Muscle layer of duodenum (tissue), 2 donors: Measurements from ENCODE around the gene ATF7.

ENCODE experiments used
- H3K27ac ChIP-seq: one replicate; pipeline ENCODE4 v1.7.0; 2013; ENCODE audit warnings: mild to moderate bottlenecking, low read length
- H3K27me3 ChIP-seq: one replicate; pipeline ENCODE4 v1.7.0; 2013; ENCODE audit warnings: low read depth, mild to moderate bottlenecking, control low read depth, low read length
- H3K36me3 ChIP-seq, 2 donors: one replicate each; pipeline ENCODE4 v1.7.0; 2013; ENCODE audit warnings: low read length in 2 of 2, control low read depth in 1 of 2, mild to moderate bottlenecking in 1 of 2; ENCODE audit not compliant: insufficient read depth in 2 of 2, control insufficient read depth in 1 of 2
- H3K4me1 ChIP-seq, 2 donors: one replicate each; pipeline ENCODE4 v1.7.0; 2013; ENCODE audit warnings: low read length in 2 of 2, mild to moderate bottlenecking in 2 of 2, control low read depth in 1 of 2, moderate library complexity in 1 of 2; ENCODE audit not compliant: insufficient read depth in 2 of 2, control insufficient read depth in 1 of 2
- H3K4me3 ChIP-seq, 2 donors: one replicate each; pipeline ENCODE4 v1.7.0; 2013; ENCODE audit warnings: low read length in 2 of 2, low read depth in 1 of 2, mild to moderate bottlenecking in 1 of 2
- H3K9me3 ChIP-seq, 2 donors: one replicate each; pipeline ENCODE4 v1.7.0; 2013; ENCODE audit warnings: low read length in 2 of 2, control low read depth in 1 of 2, mild to moderate bottlenecking in 1 of 2; ENCODE audit not compliant: control insufficient read depth in 1 of 2
- donor health status: healthy.

The ATF7 gene

GRCh38 chr12:53626702-53627169, 554 bp upstream of the ATF7 start:
- H3K4me1 ChIP-seq = peaks cover 16 to 22% of the 10 kb centered on the region in 2 donors

GRCh38 chr12:53625373-53625945, 723 bp downstream of the ATF7 start:
- peaks cover 0 to 4% of the 10 kb centered on the region in 2 donors for H3K36me3 ChIP-seq
- peak overlapping the region; percentile 73 to 92 for H3K4me3 ChIP-seq
- H3K27me3 ChIP-seq = no peaks in the 10 kb centered on the region
- H3K9me3 ChIP-seq = no peaks in the 10 kb centered on the region
- H3K27ac ChIP-seq = peak overlapping the region; percentile 92
- H3K4me1 ChIP-seq = peaks cover 16 to 22% of the 10 kb centered on the region in 2 donors

More at GRCh38 chr12:53626702-53627169, 554 bp upstream of the ATF7 start:
- no peak overlapping the region for H3K27ac ChIP-seq
- peak overlapping the region; percentile 73 to 92 for H3K4me3 ChIP-seq
- H3K27me3 ChIP-seq = no peaks in the 10 kb centered on the region
- H3K36me3 ChIP-seq = peaks cover 0 to 4% of the 10 kb centered on the region in 2 donors
- H3K9me3 ChIP-seq = no peaks in the 10 kb centered on the region

DNA sequence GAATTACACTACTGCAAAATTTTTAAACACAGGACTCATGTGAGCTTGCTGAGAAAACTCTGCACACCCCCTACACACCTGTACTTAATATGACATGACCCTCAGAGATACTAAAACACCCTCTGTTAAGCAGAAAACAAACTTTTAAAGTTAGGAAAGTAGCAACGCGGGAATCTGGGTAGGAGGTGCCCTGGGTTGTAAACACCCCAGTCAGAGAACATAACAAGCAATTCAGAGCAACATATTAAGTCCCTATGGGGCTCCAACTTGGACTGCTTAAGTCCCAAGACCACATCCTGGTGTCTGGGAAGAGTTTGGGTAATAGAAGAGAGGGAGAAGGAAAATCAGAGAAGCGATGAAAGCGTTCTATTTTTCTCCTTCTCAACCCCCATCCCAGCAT, 1.2 kb downstream of the ATF7 start:
- H3K27me3 ChIP-seq = no peaks in the 10 kb centered on the region
- peak overlapping the region; percentile 92 for H3K27ac ChIP-seq
- peak overlapping the region; percentile 73 to 92 for H3K4me3 ChIP-seq
- H3K9me3 ChIP-seq = no peaks in the 10 kb centered on the region
- H3K4me1 ChIP-seq = peaks cover 16 to 22% of the 10 kb centered on the region in 2 donors
- peaks cover 0 to 4% of the 10 kb centered on the region in 2 donors for H3K36me3 ChIP-seq

DNA sequence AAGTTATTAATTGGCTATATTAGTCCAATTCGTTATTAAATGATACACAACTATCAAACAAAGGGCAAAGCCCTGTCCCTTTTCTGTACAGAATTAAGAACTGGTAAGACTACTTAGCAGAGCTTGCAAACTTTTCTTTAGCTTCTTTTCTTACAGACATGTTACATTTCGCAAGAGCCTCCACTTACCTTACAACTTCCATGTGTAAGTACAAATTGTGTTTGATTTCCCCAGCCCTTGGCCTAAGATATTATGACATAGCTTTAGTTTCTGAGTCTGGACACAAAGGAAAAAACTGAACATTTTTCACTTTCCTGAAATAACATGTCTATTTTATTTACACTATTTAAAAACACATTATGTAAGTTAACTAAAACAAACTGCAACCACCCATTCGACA, 1.7 kb downstream of the ATF7 start:
- Histone ChIP-seq H3K27ac (peak overlapping the region; percentile 92), H3K36me3 (peaks cover 0 to 4% of the 10 kb centered on the region in 2 donors), H3K27me3 (no peaks in the 10 kb centered on the region), H3K4me3 (peak overlapping the region; percentile 73 to 92), H3K9me3 (no peaks in the 10 kb centered on the region), H3K4me1 (peaks cover 16 to 24% of the 10 kb centered on the region in 2 donors)

DNA sequence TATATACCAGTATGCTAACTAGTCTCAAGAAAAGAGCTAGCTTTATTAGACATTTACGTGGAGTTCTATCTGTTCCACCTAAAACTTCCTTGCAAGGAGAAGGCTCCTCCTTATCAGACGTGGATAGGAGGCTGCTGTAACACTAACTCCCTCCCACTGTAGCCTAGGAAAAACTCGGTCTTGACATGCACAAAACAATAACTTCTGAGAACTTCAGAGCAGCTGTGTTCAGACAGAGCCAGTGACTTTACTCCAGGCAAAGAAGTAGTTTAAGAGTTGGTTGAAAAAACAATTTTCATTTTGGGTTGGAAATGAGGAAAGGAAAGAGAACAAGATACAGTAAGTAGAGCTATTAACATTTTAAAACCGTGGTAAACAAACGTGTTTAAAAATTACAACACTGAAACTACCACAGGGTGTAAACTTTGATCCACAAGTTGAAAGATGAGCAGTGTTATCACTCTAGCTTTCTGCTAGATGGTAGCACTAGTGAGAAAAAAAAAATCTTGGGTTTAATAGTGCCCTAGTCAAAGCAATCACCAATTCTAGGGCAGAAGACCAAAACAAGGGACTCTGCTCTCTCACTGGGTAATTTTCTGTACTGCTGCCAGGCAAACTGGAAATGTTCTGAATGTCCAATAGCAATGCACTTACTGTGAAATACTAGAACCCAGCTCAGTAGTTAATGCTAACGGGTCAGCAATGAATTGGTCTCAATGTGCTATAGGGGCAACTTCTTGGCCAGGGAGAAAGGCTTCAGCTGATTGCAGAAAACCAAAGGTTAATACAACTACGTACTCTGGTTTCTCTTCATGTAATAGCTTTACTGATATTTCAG, 2.4 kb downstream of the ATF7 start:
- Histone ChIP-seq H3K27me3 (no peaks in the 10 kb centered on the region), H3K4me1 (peaks cover 16 to 28% of the 10 kb centered on the region in 2 donors), H3K4me3 (peak overlapping the region; percentile 73 to 92), H3K9me3 (no peaks in the 10 kb centered on the region), H3K36me3 (peaks cover 0 to 4% of the 10 kb centered on the region in 2 donors), H3K27ac (peak overlapping the region; percentile 92)

DNA sequence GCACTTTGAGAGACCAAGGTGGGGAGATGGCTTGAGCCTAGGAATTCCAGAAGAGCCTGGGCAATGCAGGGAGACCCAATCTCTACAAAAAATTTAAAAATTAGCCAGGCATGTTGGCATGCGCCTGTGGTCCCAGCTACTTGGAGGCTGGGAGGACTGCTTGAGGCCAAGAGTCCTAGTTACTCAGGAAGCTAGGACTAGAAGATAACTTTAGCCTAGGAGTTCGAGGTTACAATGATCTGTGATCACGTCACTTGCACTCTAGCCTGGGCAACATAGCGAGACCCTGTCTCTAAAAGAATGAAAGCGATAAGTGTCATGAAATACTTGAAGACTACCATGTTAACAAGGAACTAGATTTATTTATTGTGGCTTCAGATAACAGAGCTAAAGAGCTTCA, 3.5 kb downstream of the ATF7 start:
- H3K9me3 ChIP-seq = no peaks in the 10 kb centered on the region
- peaks cover 0 to 4% of the 10 kb centered on the region in 2 donors for H3K36me3 ChIP-seq
- H3K27me3 ChIP-seq = no peaks in the 10 kb centered on the region
- H3K4me3 ChIP-seq = no peak overlapping the region
- peaks cover 16 to 37% of the 10 kb centered on the region in 2 donors for H3K4me1 ChIP-seq
- H3K27ac ChIP-seq = no peak overlapping the region

DNA sequence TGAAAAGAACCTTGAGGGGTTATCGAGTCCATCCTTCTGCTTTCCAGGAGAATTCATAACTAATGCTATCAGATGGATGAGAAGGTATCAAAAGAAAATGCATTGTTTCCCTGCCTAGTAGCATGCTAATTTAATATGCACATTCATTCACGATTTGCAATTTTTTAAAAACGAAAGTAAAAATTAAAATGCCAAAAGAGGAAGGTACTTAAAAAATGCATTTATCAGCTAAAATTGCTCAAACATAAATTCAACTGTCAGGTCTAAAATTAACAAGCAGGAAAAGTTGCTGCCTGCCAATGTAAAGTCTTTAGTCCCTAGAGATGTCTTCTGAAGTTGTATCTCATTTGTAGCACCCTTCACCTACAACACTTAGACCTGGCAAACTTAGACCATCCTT, 7.9 kb downstream of the ATF7 start:
- peak overlapping the region; percentile 40 to 43 for H3K4me3 ChIP-seq
- peaks cover 5 to 6% of the 10 kb centered on the region in 2 donors for H3K36me3 ChIP-seq
- no peaks in the 10 kb centered on the region for H3K27me3 ChIP-seq
- H3K27ac ChIP-seq = peak overlapping the region; percentile 43
- peaks cover 6 to 42% of the 10 kb centered on the region in 2 donors for H3K4me1 ChIP-seq
- no peaks in the 10 kb centered on the region for H3K9me3 ChIP-seq

DNA sequence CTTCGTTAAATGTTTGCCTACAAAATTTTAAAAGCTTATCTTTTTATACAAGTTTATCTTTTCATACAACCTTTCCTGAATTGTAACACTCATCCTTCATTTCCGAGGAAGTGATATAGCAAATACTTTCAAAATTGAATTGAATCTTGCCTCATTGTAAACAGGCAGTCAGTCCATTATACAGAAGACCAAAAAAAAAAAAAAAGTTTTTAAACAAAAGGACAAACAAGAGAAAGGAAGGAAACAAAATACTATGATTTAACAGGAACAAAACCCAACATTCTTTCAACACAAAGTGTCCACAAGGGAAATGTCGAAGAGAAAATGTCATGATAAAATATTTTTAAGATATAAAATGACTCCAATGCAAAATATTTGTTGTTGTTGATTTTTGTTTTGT, 8.5 kb downstream of the ATF7 start:
- peak overlapping the region; percentile 40 to 43 for H3K4me3 ChIP-seq
- peaks cover under 1 to 42% of the 10 kb centered on the region in 2 donors for H3K4me1 ChIP-seq
- H3K27me3 ChIP-seq = no peaks in the 10 kb centered on the region
- no peaks in the 10 kb centered on the region for H3K9me3 ChIP-seq
- H3K36me3 ChIP-seq = peaks cover 5 to 6% of the 10 kb centered on the region in 2 donors
- H3K27ac ChIP-seq = peak overlapping the region; percentile 43

GRCh38 chr12:53616950-53617349, 9.2 kb downstream of the ATF7 start:
- peaks cover 0 to 41% of the 10 kb centered on the region in 2 donors for H3K4me1 ChIP-seq

GRCh38 chr12:53613821-53614220, 12.4 kb downstream of the ATF7 start:
- Histone ChIP-seq H3K36me3 (peaks cover 5 to 6% of the 10 kb centered on the region in 2 donors), H3K4me3 (no peak overlapping the region), H3K27me3 (no peaks in the 10 kb centered on the region), H3K27ac (no peak overlapping the region), H3K9me3 (no peaks in the 10 kb centered on the region), H3K4me1 (peaks cover 0 to 36% of the 10 kb centered on the region in 2 donors)

More at GRCh38 chr12:53616950-53617349, 9.2 kb downstream of the ATF7 start:
- Histone ChIP-seq H3K4me3 (no peak overlapping the region), H3K9me3 (no peaks in the 10 kb centered on the region), H3K36me3 (peaks cover 5 to 6% of the 10 kb centered on the region in 2 donors), H3K27ac (no peak overlapping the region), H3K27me3 (no peaks in the 10 kb centered on the region)

DNA sequence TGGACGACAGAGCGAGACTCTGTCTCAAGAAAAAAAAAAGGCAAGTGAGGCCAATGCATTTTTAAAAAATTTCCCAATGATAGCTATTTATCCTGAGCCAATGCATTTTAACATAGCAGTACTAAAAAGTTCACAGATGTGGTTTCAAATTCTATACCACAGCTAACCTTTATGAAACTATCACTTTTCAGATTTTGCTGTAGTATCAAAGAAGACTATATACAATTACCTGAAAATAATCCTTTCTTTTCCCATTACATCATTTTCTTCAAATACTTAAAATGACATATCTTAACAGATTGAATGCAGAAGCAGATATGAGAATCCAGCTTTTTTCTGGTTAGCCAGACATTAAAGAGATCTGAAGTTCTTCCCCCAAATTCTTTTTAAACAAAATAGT, 13.2 kb downstream of the ATF7 start:
- Histone ChIP-seq H3K4me1 (peaks cover 0 to 27% of the 10 kb centered on the region in 2 donors), H3K27ac (no peak overlapping the region), H3K27me3 (no peaks in the 10 kb centered on the region), H3K4me3 (no peak overlapping the region), H3K9me3 (no peaks in the 10 kb centered on the region), H3K36me3 (peaks cover 5 to 6% of the 10 kb centered on the region in 2 donors)
